ENCODE results near the gene PCYT2. TPM values are rescaled to one million over a fixed set of nuclear protein-coding genes. Genes with fewer than 3 reads are reported as not detected.

PCYT2 gene
- total and polyA plus RNA-seq, 9 of the 15 experiments (the other 6 are each of a cell fraction or from before 2014, with no cell fraction given) = 0.92 to 134 (median 82.5) TPM

DNA sequence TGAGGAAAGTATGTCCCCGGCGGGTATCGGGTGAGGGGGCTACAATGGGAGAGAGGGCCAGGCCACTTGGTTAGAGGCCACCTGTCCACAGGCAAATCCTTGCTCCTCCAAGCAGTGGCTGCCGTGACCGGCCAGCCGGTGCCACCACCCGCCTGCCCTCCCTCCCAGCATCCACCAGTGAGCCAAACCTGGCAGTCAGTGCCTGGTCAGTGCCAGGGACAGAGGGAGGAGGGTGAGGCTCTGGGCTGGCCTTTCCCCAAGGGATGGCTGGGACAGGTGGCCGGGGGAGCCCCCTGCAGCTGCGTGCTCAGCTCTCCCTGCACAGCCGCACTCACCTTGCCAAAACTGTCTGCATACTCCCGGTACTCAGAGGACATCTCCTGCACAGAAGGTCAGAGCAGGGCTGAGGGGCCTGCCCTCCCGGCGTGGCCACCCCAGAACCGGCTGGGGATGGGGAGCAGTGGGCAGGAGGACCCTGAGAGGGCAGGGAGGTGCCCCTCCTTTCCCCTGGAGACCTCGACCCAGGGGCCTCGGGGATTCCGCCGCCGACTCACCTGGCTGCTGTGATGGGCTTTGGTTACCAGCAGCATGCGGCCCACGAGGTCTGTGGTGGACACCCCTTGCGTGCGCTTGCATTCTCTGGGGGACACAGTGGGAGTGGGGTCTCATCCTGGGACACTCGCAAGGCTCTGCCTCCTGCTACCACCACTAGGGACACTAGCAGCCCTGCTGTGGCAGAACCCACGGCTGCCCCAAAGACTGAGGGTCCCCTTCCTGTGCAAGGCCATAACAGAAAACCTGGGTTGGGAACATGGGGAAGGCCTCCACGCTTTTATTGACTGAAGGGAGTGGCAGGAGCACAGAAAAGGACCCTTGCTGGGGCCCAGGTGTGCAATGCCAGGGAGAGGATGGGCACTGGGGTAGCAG is 3.7 kb downstream of the PCYT2 start:
- Histone ChIP-seq H3K27ac (ENCODE audit: extremely low read depth, low read depth, low read length) (no peak overlapping the region), H4K20me1 (replicated peaks; ENCODE audit: control insufficient read depth, insufficient read depth, low read length) (peaks cover 6% of the 10 kb centered on the region), H3K27me3 (ENCODE audit: control insufficient read depth in 2 of 2, insufficient read depth in 2 of 2, low read length in 2 of 2) (no peaks in the 10 kb centered on the region), H3K9me3 (replicated peaks; ENCODE audit: control insufficient read depth, insufficient read depth, low read depth, low read length) (no peaks in the 10 kb centered on the region), H2AFZ (ENCODE audit: low read depth, low read length) (no peak overlapping the region), H3K4me2 (ENCODE audit: insufficient read depth, low read length) (no peak overlapping the region), H3K9ac (ENCODE audit: insufficient read depth in 1 of 2, low read depth in 2 of 2, low read length in 2 of 2) (peak overlapping the region in 1 of 2 experiments; percentile 45; a peak in 2 of 4 replicates), H3K4me1 (replicated peaks in 1 of 2; ENCODE audit: control insufficient read depth in 2 of 2, insufficient read depth in 2 of 2, low read length in 2 of 2) (peaks cover 23 to 95% of the 10 kb centered on the region in 2 experiments), H3K4me3 (no peak overlapping the region), H3K79me2 (ENCODE audit: control insufficient read depth, insufficient read depth, low read length) (peaks cover 23% of the 10 kb centered on the region), H3K9me1 (ENCODE audit: control insufficient read depth, insufficient read depth, low read length) (peaks cover 3% of the 10 kb centered on the region), H3K36me3 (ENCODE audit: control insufficient read depth, insufficient read depth, low read length) (peaks cover 76% of the 10 kb centered on the region; the same call in 2 of the 3 replicates)
- ChIA-PET POLR2A (interaction anchor here (0.9 to 1.3 kb wide), 3 partner anchors 10 to 16 kb away, joined by 3 read pairs; no protein-coding TSS in a partner anchor), CTCF (ENCODE audit: low intra/inter-chr PET ratio) (no interaction called here)
- no peak for ATAC-seq
- no TSS peak for BruUV-seq (replicated peaks)
- TF ChIP-seq, protein P1, sequence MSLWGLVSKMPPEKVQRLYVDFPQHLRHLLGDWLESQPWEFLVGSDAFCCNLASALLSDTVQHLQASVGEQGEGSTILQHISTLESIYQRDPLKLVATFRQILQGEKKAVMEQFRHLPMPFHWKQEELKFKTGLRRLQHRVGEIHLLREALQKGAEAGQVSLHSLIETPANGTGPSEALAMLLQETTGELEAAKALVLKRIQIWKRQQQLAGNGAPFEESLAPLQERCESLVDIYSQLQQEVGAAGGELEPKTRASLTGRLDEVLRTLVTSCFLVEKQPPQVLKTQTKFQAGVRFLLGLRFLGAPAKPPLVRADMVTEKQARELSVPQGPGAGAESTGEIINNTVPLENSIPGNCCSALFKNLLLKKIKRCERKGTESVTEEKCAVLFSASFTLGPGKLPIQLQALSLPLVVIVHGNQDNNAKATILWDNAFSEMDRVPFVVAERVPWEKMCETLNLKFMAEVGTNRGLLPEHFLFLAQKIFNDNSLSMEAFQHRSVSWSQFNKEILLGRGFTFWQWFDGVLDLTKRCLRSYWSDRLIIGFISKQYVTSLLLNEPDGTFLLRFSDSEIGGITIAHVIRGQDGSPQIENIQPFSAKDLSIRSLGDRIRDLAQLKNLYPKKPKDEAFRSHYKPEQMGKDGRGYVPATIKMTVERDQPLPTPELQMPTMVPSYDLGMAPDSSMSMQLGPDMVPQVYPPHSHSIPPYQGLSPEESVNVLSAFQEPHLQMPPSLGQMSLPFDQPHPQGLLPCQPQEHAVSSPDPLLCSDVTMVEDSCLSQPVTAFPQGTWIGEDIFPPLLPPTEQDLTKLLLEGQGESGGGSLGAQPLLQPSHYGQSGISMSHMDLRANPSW (CRISPR knock-in tag; IDR thresholded peaks at IDR 0.05) = no peak
- TF ChIP-seq ZNF347 (CRISPR knock-in tag; IDR thresholded peaks at IDR 0.05; ENCODE audit: low read depth) (no peak), ZC3H8 (IDR thresholded peaks at IDR 0.05) (no peak), ZNF764 (CRISPR knock-in tag; IDR thresholded peaks at IDR 0.05; ENCODE audit: low read depth) (no peak), POLR2G (IDR thresholded peaks at IDR 0.05; ENCODE audit: low read depth, low read length) (peak; percentile 54), ZNF316 (IDR thresholded peaks at IDR 0.05) (no peak), STAT5B (CRISPR knock-in tag; IDR thresholded peaks at IDR 0.05) (no peak)
- TF ChIP-seq, protein P2, sequence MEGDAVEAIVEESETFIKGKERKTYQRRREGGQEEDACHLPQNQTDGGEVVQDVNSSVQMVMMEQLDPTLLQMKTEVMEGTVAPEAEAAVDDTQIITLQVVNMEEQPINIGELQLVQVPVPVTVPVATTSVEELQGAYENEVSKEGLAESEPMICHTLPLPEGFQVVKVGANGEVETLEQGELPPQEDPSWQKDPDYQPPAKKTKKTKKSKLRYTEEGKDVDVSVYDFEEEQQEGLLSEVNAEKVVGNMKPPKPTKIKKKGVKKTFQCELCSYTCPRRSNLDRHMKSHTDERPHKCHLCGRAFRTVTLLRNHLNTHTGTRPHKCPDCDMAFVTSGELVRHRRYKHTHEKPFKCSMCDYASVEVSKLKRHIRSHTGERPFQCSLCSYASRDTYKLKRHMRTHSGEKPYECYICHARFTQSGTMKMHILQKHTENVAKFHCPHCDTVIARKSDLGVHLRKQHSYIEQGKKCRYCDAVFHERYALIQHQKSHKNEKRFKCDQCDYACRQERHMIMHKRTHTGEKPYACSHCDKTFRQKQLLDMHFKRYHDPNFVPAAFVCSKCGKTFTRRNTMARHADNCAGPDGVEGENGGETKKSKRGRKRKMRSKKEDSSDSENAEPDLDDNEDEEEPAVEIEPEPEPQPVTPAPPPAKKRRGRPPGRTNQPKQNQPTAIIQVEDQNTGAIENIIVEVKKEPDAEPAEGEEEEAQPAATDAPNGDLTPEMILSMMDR (IDR thresholded peaks at IDR 0.05 in 2 of 3, conservative IDR thresholded peaks at IDR 0.05 in 1 of 3; ENCODE audit: insufficient read depth in 2 of 3, low read depth in 1 of 3, low read length in 3 of 3) = 0 out of 6 replicates have a peak, but pooled peaks of 2 of the 3 experiments have one; percentile 0 to 14
- DNase-seq (ENCODE audit: extremely low read depth in 1 of 4, low spot score in 3 of 4) = no peak
- WGBS (ENCODE audit: insufficient coverage, low coverage, missing lambda C conversion rate) = 94% methylated on average over 22 of the region's 26 CpGs
- in situ Hi-C loops (cut with MboI) = no loop called here
- intact Hi-C loops (cut with micrococcal nuclease) = no loop called here
- FAIRE-seq = no peak
